ENCODE data around the gene B3GALNT2.
"Not testable (repeated sequence)": the region's sequence is repeated elsewhere in the genome, so short reads cannot be mapped to it uniquely, and the experiment has no call there.

B3GALNT2 gene

GRCh38 chr1:235504122-235504493, at the start of gene B3GALNT2:
TSS of gene B3GALNT2 (minus strand) at chr1:235504452. CDS start at chr1:235504252, 200 bp downstream.
- DNase-seq = no peak

GRCh38 chr1:235553112-235553551, 48.9 kb upstream of the B3GALNT2 start:
- DNase-seq = no peak

GRCh38 chr1:235552146-235552716, 48.0 kb upstream of the B3GALNT2 start:
- DNase-seq = no peak

GRCh38 chr1:235549351-235550139, 45.3 kb upstream of the B3GALNT2 start:
- no peak for DNase-seq

- peak; percentile 60 for DNase-seq
These were observed 42.3 kb upstream of the B3GALNT2 start for GRCh38 chr1:235546369-235547155.

- DNase-seq = no peak
These were observed 41.2 kb upstream of the B3GALNT2 start for GRCh38 chr1:235545292-235545930.

- DNase-seq = not testable (repeated sequence)
These were observed 38.6 kb upstream of the B3GALNT2 start for GRCh38 chr1:235542845-235543244.

GRCh38 chr1:235533476-235534168, 29.4 kb upstream of the B3GALNT2 start:
- no peak for DNase-seq

- peak; percentile 16 for DNase-seq
These were observed 28.1 kb upstream of the B3GALNT2 start for GRCh38 chr1:235532360-235532759.

GRCh38 chr1:235527196-235527814, 23.1 kb upstream of the B3GALNT2 start:
- DNase-seq = no peak

GRCh38 chr1:235525314-235525713, 21.1 kb upstream of the B3GALNT2 start:
- no peak for DNase-seq

- DNase-seq = no peak
These were observed 12.7 kb upstream of the B3GALNT2 start for GRCh38 chr1:235516862-235517446.

GRCh38 chr1:235515844-235516512, 11.7 kb upstream of the B3GALNT2 start:
- peak; percentile 17 for DNase-seq

GRCh38 chr1:235513495-235514366, 9.5 kb upstream of the B3GALNT2 start:
- DNase-seq = peak; percentile 86

GRCh38 chr1:235511470-235512240, 7.4 kb upstream of the B3GALNT2 start:
- no peak for DNase-seq

- no peak for DNase-seq
These were observed 6.6 kb upstream of the B3GALNT2 start for GRCh38 chr1:235510823-235511222.

- DNase-seq = no peak
These were observed 3.4 kb upstream of the B3GALNT2 start for GRCh38 chr1:235507623-235508022.

- DNase-seq = peak; percentile 100
These were observed 406 bp upstream of the B3GALNT2 start for GRCh38 chr1:235504494-235505222.

All from suppressor macrophage treated with lipopolysaccharide for 4 hours (primary cell).